Esophagus muscularis mucosa (tissue), 4 donors: ENCODE data around the gene PTPRD. TPM values are rescaled to one million over a fixed set of nuclear protein-coding genes. Genes with fewer than 3 reads are reported as not detected.

Experiments used
- DNase-seq: peaks from one replicate; pipeline ENCODE4 v3.0.0-alpha.2; 2017; ENCODE audit errors: extremely low spot score
- H3K27ac ChIP-seq, 4 donors: fragments of 200-600 bp; sonication (generic); replicated peaks in 1 of 4; 1 replicate in 3 of 4; 2 replicates in 1 of 4; pipeline ENCODE4 v1.5.1; 2016 to 2019; ENCODE audit warnings: mild to moderate bottlenecking in 1 of 4
- H3K27me3 ChIP-seq, 4 donors: fragments of 200-600 bp; sonication (generic); one replicate each; pipeline versions ENCODE4 v1.5.1 to v1.6.0; 2016 to 2019
- H3K36me3 ChIP-seq, 4 donors: fragments of 200-600 bp; sonication (generic); one replicate each; pipeline ENCODE4 v1.5.1; 2016 to 2019
- H3K4me1 ChIP-seq, 4 donors: fragments of 200-600 bp; sonication (generic); one replicate each; pipeline ENCODE4 v1.5.1; 2016 to 2019
- H3K4me3 ChIP-seq, 4 donors: fragments of 200-600 bp; sonication (generic); 1 replicate in 2 of 4; 2 replicates in 2 of 4; pipeline ENCODE4 v1.5.1; 2016 to 2019; ENCODE audit warnings: mild to moderate bottlenecking in 4 of 4, moderate library complexity in 1 of 4
- H3K9me3 ChIP-seq, 4 donors: fragments of 200-600 bp; sonication (generic); 1 replicate in 3 of 4; 2 replicates in 1 of 4; pipeline ENCODE4 v1.5.1; 2016 to 2019
- CTCF ChIP-seq, 3 experiments: fragments of 200-600 bp in 2 of 3; fragments of 450-650 bp in 1 of 3; sonication (generic) in 2 of 3; IDR thresholded peaks; one replicate each; pipeline ENCODE4 v1.5.1; 2017 to 2019; ENCODE audit warnings: antibody characterized with exemption in 3 of 3, mild to moderate bottlenecking in 2 of 3, moderate library complexity in 1 of 3
- EP300 ChIP-seq: sonication (generic); formaldehyde crosslinking; IDR thresholded peaks from one replicate; pipeline ENCODE4 v1.6.1; 2017; ENCODE audit warnings: antibody characterized with exemption
- POLR2A ChIP-seq: fragments of 450-650 bp; IDR thresholded peaks from one replicate; pipeline ENCODE4 v1.6.1; 2017; ENCODE audit warnings: antibody characterized with exemption, moderate library complexity, mild to moderate bottlenecking, low read depth
- POLR2AphosphoS5 ChIP-seq, 2 donors: sonication (generic); formaldehyde crosslinking; IDR thresholded peaks; one replicate each; pipeline ENCODE4 v1.6.1; 2017; ENCODE audit warnings: antibody characterized with exemption in 2 of 2
- WGBS: methylation state at CpG from one replicate; pipeline ENCODE4 v1.1.5; 2018; 5-methylcytosine and 5-hydroxymethylcytosine counted together
- intact Hi-C: fragments of 100-400 bp; cut with DNase I; formaldehyde crosslinking; loops from one replicate; pipeline ENCODE4 v1.15.1; 2023
- total RNA-seq, 4 donors: library from RNA; depleted of rRNA; stranded (reverse); fragments of >200 nt; gene quantifications; one replicate each; pipeline versions ENCODE4 v1.1.0 to v1.2.1, GENCODE V29; 2016

The PTPRD gene
- total RNA-seq, 4 donors from 2014 or later = 4.1 to 6.6 (median 5.0) TPM

- TF ChIP-seq EP300 (no peak), POLR2A (no peak), CTCF (IDR thresholded peaks at IDR 0.05) (no peak), POLR2AphosphoS5 (IDR thresholded peaks at IDR 0.05) (no peak)
- H3K4me3 ChIP-seq = no peak overlapping the region
- H3K36me3 ChIP-seq = no peaks in the 10 kb centered on the region
- DNase-seq = no peak
- no peaks in the 10 kb centered on the region for H3K27me3 ChIP-seq
- H3K27ac ChIP-seq = no peak overlapping the region
- 81% methylated on average over 8 of the region's 8 CpGs for WGBS
- intact Hi-C loops = no loop called here
- H3K9me3 ChIP-seq = peaks cover 0 to 6% (median 0%) of the 10 kb centered on the region in 4 donors
- H3K4me1 ChIP-seq = no peaks in the 10 kb centered on the region
These were observed 1852.6 kb downstream of the PTPRD start for GRCh38 chr9:8760000-8760767.

GRCh38 chr9:8757881-8758280, 1854.9 kb downstream of the PTPRD start:
- H3K27ac ChIP-seq = no peak overlapping the region
- H3K9me3 ChIP-seq = peaks cover 0 to 6% (median 0%) of the 10 kb centered on the region in 4 donors
- WGBS = 90% methylated on average over 2 of the region's 2 CpGs
- no peak overlapping the region for H3K4me3 ChIP-seq
- DNase-seq = no peak
- H3K36me3 ChIP-seq = no peaks in the 10 kb centered on the region
- no peaks in the 10 kb centered on the region for H3K27me3 ChIP-seq
- TF ChIP-seq EP300 = no peak
- no peak for TF ChIP-seq POLR2A
- no peak for TF ChIP-seq POLR2AphosphoS5 (IDR thresholded peaks at IDR 0.05)
- TF ChIP-seq CTCF (IDR thresholded peaks at IDR 0.05) = no peak
- intact Hi-C loops = no loop called here
- H3K4me1 ChIP-seq = no peaks in the 10 kb centered on the region

- intact Hi-C loops = no loop called here
- no peaks in the 10 kb centered on the region for H3K36me3 ChIP-seq
- peaks cover 0 to 4% (median 0%) of the 10 kb centered on the region in 4 donors for H3K4me1 ChIP-seq
- H3K27ac ChIP-seq = no peak overlapping the region
- WGBS = 91% methylated on average over 1 of the region's 1 CpG
- no peak for DNase-seq
- H3K9me3 ChIP-seq = peaks cover 0 to 6% (median 0%) of the 10 kb centered on the region in 4 donors
- TF ChIP-seq POLR2A = no peak
- no peak for TF ChIP-seq CTCF (IDR thresholded peaks at IDR 0.05)
- TF ChIP-seq EP300 = no peak
- TF ChIP-seq POLR2AphosphoS5 (IDR thresholded peaks at IDR 0.05) = no peak
- H3K4me3 ChIP-seq = no peak overlapping the region
- no peaks in the 10 kb centered on the region for H3K27me3 ChIP-seq
These were observed 1858.1 kb downstream of the PTPRD start for GRCh38 chr9:8754751-8755150.

- H3K4me3 ChIP-seq = no peak overlapping the region
- WGBS = 68% methylated on average over 1 of the region's 1 CpG
- H3K36me3 ChIP-seq = no peaks in the 10 kb centered on the region
- no peak overlapping the region for H3K27ac ChIP-seq
- intact Hi-C loops = no loop called here
- H3K9me3 ChIP-seq = no peaks in the 10 kb centered on the region
- no peaks in the 10 kb centered on the region for H3K27me3 ChIP-seq
- TF ChIP-seq POLR2A = no peak
- no peak for TF ChIP-seq POLR2AphosphoS5 (IDR thresholded peaks at IDR 0.05)
- TF ChIP-seq EP300 = no peak
- no peak for TF ChIP-seq CTCF (IDR thresholded peaks at IDR 0.05)
- DNase-seq = no peak
- peaks cover 0 to 4% (median 0%) of the 10 kb centered on the region in 4 donors for H3K4me1 ChIP-seq
These were observed 1861.3 kb downstream of the PTPRD start for GRCh38 chr9:8751406-8751930.
